SK-N-SH treated with all-trans-retinoic acid at 6 μM for 48 hours (cell line): ENCODE data around the gene MAGEE2.
"Not testable (repeated sequence)": the region's sequence is repeated elsewhere in the genome, so short reads cannot be mapped to it uniquely, and the experiment has no call there.

Source experiments
- ATAC-seq: fragments of 200-7000 bp; cut with Tn5 transposase; 3 replicates; pipeline ENCODE4 v1.9.1; 2020; ENCODE audit warnings: mild to moderate bottlenecking, moderate library complexity
- ARNTL ChIP-seq: fragments of 450-650 bp; formaldehyde crosslinking; IDR thresholded peaks from 2 replicates; pipeline ENCODE4 v1.5.0; 2020; ENCODE audit warnings: low read depth, mild to moderate bottlenecking, moderate library complexity, borderline replicate concordance
- CSDC2 ChIP-seq: fragments of 250-450 bp; sonication (Bioruptor Pico); IDR thresholded peaks from 2 replicates; pipeline ENCODE4 v1.5.0; 2020; ENCODE audit warnings: mild to moderate bottlenecking, moderate library complexity
- ISL1 ChIP-seq: fragments of 250-450 bp; sonication (Bioruptor Pico); IDR thresholded peaks from 2 replicates; pipeline ENCODE4 v2.1.2; 2022; ENCODE audit warnings: mild to moderate bottlenecking, moderate library complexity
- PPARA ChIP-seq: fragments of 250-450 bp; sonication (Bioruptor Pico); IDR thresholded peaks from 2 replicates; pipeline ENCODE4 v1.5.0; 2020; ENCODE audit warnings: mild to moderate bottlenecking, borderline replicate concordance
- RARB ChIP-seq: fragments of 250-450 bp; sonication (Bioruptor Pico); IDR thresholded peaks from 2 replicates; pipeline ENCODE4 v1.8.0; 2021; ENCODE audit warnings: mild to moderate bottlenecking, moderate library complexity
- SNAI2 ChIP-seq: fragments of 250-450 bp; sonication (Bioruptor Pico); IDR thresholded peaks from 2 replicates; pipeline ENCODE4 v1.5.0; 2020; ENCODE audit warnings: mild to moderate bottlenecking, moderate library complexity
- TCF4 ChIP-seq: fragments of 250-450 bp; sonication (Bioruptor Pico); IDR thresholded peaks from 2 replicates; pipeline ENCODE4 v1.8.0; 2021; ENCODE audit warnings: mild to moderate bottlenecking, moderate library complexity, borderline replicate concordance
- ZC3H10 ChIP-seq: fragments of 250-450 bp; sonication (Bioruptor Pico); IDR thresholded peaks from 2 replicates; pipeline ENCODE4 v1.5.1; 2021; ENCODE audit warnings: mild to moderate bottlenecking, moderate library complexity
- ZFP3 ChIP-seq: fragments of 250-450 bp; sonication (Bioruptor Pico); IDR thresholded peaks from 2 replicates; pipeline ENCODE4 v1.5.0; 2020; ENCODE audit warnings: mild to moderate bottlenecking, moderate library complexity
- ZFP30 ChIP-seq: fragments of 450-650 bp; formaldehyde crosslinking; IDR thresholded peaks from 2 replicates; pipeline ENCODE4 v1.5.0; 2022; ENCODE audit warnings: mild to moderate bottlenecking, moderate library complexity
- ZNF565 ChIP-seq: fragments of 450-650 bp; formaldehyde crosslinking; conservative IDR thresholded peaks from 2 replicates; pipeline ENCODE4 v1.5.0; 2020; ENCODE audit warnings: low read depth, mild to moderate bottlenecking, moderate library complexity
- ZNF70 ChIP-seq: fragments of 450-650 bp; formaldehyde crosslinking; IDR thresholded peaks from 2 replicates; pipeline ENCODE4 v1.5.0; 2020; ENCODE audit warnings: mild to moderate bottlenecking, moderate library complexity
- ZNF8 ChIP-seq: fragments of 450-650 bp; formaldehyde crosslinking; IDR thresholded peaks from 2 replicates; pipeline ENCODE4 v1.5.0; 2020; ENCODE audit warnings: mild to moderate bottlenecking, moderate library complexity
- TF ChIP-seq, protein P1 (sequence below): fragments of 250-450 bp; sonication (Bioruptor Pico); IDR thresholded peaks from 2 replicates; pipeline ENCODE4 v1.5.1; 2021; ENCODE audit warnings: mild to moderate bottlenecking, moderate library complexity
- TF ChIP-seq, protein P2 (sequence below): fragments of 250-450 bp; sonication (Bioruptor Pico); IDR thresholded peaks from 2 replicates; pipeline ENCODE4 v1.5.1; 2020; ENCODE audit warnings: low read depth, mild to moderate bottlenecking, moderate library complexity

Gene MAGEE2

DNA sequence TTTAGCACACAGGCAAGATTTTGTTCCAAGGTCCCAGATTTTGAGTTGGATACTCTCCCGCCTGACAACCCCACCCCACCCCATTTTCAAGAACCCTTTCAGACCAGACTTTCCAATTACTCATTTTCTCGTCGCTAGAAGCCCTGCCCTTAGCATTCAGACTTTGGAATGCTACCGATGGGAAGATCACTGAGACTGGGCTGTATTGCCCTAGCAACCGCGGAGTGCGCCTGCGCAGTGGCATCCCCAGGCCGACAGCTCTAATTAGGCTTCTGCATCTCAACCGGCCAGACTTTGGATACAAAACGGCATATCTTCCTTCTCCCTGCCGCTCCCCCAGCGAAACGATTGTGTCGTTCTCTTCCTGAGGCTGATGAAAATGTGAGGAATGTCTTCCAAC lies 3.4 kb downstream of the MAGEE2 start:
- no peak for ATAC-seq
- no peak for TF ChIP-seq TCF4
- TF ChIP-seq CSDC2 = no peak
- TF ChIP-seq, protein P1, sequence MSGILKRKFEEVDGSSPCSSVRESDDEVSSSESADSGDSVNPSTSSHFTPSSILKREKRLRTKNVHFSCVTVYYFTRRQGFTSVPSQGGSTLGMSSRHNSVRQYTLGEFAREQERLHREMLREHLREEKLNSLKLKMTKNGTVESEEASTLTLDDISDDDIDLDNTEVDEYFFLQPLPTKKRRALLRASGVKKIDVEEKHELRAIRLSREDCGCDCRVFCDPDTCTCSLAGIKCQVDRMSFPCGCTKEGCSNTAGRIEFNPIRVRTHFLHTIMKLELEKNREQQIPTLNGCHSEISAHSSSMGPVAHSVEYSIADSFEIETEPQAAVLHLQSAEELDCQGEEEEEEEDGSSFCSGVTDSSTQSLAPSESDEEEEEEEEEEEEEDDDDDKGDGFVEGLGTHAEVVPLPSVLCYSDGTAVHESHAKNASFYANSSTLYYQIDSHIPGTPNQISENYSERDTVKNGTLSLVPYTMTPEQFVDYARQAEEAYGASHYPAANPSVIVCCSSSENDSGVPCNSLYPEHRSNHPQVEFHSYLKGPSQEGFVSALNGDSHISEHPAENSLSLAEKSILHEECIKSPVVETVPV (CRISPR knock-in tag) = no peak
- TF ChIP-seq, protein P2, sequence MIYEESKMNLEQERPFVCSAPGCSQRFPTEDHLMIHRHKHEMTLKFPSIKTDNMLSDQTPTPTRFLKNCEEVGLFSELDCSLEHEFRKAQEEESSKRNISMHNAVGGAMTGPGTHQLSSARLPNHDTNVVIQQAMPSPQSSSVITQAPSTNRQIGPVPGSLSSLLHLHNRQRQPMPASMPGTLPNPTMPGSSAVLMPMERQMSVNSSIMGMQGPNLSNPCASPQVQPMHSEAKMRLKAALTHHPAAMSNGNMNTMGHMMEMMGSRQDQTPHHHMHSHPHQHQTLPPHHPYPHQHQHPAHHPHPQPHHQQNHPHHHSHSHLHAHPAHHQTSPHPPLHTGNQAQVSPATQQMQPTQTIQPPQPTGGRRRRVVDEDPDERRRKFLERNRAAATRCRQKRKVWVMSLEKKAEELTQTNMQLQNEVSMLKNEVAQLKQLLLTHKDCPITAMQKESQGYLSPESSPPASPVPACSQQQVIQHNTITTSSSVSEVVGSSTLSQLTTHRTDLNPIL (CRISPR knock-in tag) = no peak
- TF ChIP-seq ZNF565 (CRISPR knock-in tag) = no peak
- TF ChIP-seq ZNF8 = no peak
- TF ChIP-seq ARNTL = no peak
- no peak for TF ChIP-seq ZC3H10 (CRISPR knock-in tag)

DNA sequence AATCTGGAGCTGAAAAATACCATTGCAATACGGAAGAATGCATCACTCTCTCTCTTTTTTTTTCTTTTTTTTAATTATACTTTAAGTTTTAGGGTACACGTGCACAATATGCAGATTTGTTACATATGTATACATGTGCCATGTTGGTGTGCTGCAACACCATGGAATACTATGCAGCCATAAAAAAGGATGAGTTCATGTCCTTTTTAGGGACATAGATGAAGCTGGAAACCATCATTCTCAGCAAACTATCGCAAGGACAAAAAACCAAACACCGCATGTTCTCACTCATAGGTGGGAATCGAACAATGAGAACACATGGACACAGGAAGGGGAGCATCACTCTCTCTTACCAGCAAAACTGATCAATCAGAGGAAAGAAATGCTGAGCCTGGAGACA lies 17.0 kb downstream of the MAGEE2 start:
- ATAC-seq = not testable (repeated sequence)

DNA sequence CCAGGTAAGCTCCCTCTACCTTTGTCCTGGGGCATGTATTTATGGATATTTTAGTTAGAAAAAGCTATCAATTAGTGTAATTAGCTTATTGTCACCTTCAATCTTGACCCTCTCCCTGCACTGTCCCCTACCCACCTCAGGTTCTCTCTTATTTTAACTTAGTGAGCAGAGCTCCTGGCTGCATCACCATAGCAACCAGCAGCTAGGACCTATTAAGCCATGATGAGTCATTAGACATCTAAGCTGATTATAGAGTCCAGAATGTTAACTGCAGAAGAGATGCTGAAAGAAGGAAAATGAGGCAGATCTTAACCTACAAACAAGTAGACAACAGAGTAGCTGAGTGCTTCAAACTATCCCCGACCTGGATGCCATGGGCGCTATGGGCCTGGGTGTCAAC lies 36.6 kb downstream of the MAGEE2 start:
- ATAC-seq = no peak
- no peak for TF ChIP-seq ZFP3
- TF ChIP-seq ISL1 (CRISPR knock-in tag) = no peak
- TF ChIP-seq PPARA (CRISPR knock-in tag) = no peak
- no peak for TF ChIP-seq CSDC2

DNA sequence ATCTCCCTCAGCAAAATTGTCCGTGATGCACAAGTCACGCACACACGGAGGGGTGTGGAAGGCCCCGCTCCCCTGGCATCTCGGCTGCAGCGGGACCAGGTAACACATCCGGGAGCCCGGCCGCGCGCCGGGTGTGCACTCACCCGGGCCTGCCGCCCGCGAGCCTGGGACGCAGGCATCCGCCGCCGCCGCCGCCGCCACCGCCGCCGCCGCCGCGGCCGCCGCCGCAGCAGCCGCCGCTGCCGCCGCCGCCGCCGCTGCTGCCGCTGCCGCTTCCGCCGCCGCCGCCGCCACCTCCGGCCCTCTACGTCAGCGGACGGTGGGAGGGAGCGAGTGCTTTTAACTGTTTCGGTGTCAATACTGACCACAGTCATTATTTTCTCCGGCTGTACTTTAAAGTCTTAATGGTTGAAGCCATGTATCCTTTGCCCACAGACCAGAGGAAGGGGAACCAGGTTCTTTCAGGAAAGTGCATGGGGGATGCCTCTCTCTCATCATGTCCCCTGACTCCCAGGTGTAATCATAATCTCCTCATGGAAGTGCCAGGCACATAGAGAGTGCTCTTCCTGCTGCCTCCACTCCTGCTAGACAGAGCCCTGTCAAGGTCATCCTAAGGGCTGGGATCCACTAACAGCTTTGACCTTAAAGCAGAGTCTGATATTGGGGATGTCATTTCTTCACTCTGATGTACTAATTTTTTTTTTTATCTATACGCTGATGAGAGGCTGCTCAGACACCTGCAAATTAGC lies 38.0 kb downstream of the MAGEE2 start:
- peak; percentile 72 for ATAC-seq
- TF ChIP-seq ZNF8 (no peak), PPARA (CRISPR knock-in tag) (no peak), RARB (CRISPR knock-in tag) (no peak), ZFP30 (CRISPR knock-in tag) (no peak), SNAI2 (CRISPR knock-in tag) (no peak), ZNF70 (CRISPR knock-in tag) (no peak)
- TF ChIP-seq, protein P2 (CRISPR knock-in tag) = no peak
